Medulla oblongata (tissue), 1 donor: Measurements from ENCODE around the gene PRSS33.

Source experiments
- DNase-seq: peaks from one replicate; pipeline ENCODE4 v3.0.0-alpha.2; 2015; ENCODE audit errors: extremely low spot score

Gene PRSS33

DNA sequence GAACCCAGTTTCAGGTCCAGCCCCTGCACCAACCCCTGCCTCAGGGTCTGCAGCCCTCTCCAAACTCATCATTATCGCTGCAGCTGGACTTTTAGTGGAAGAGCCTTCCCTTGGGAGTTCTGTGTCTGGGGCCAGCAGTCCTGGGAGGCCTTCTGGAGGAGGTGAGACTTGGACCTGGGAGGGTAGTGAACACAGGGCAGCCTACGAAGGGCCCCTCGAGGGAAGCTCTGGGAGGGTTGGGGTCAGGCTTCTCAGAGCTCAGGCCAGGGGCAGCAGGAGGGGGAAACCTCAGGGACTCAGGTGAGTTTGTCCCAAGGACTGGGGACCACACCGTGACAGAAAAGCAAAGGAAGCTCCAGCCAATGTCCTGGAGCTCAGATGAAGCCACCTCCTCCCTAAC, 46.2 kb downstream of the PRSS33 start:
- no peak for DNase-seq

DNA sequence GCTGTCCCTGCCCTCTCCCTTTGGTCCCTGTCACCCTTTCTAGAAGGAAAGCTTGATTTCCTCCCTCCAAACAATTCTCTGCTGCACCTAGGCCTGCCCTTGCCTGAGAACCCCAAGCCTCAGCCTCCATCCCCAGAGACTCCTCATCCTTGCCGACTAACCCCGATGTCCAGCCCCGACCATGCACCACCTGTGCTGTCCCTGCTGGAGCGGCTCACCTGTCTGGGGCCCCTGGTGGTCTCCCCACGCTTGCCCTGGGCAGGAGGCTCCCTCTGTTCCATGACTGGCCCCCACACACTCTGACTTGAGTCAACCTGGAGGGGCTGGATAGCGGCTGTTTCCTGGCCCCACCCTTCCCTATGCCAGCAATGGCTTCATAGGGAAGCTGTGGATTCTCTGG, 46.9 kb downstream of the PRSS33 start:
- no peak for DNase-seq

DNA sequence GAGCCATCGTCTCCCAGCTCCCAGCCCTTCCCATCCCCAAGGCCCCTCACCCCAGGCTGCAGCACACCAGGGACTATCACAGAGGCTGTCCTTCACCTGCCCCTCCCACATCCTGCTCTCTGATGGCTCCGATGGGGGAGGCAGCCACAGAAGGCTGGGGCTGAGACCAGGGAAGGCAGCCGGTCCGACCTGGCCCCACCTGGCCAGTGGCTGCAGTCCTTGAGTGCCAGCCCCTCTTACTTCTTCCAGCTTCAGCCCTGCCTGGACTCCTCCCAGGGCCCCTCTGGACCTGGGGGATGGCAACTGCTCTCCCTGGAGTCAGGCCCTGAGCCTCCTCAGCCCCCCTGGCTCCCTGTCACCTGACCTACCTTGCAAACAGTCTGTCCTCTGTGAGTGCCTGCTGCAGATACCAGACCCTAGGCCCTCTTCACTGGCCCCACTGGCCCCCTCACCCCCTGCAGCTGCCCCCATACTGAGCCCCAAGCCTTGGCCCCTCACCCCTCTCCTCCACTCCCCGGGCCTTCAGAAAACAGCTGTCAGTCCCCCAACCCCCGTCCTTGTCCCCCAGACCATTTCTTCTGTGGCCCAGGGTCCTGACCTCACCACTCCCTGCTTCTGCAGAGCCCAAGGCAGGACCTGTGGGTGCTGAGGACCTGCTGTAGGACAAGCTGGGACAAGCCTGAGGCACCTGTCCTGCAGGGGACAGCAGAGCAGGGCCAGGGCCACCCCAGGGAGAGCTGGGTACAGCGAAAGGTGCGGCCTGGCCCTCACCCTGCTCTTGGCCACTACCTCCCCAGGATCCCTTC, 47.5 kb downstream of the PRSS33 start:
- no peak for DNase-seq

DNA sequence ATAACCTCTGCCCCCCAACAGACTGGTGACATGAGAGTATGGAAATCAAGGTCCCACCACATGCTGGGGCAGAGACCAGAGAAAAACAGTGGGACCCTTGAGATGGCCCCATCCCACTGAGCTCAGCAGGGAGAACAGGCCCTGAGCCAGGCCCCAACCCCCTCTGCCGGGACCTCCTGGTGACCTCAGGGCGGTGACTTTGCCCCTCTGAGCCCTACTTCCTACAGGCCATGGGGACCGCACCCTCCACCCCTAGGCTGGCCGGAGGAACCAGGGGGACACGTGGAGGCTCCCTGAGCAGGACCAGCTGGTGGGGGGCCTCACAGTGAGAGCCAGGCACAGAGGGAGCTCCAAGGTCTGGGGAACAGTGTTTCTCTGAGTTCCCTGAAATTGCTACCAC, 48.7 kb downstream of the PRSS33 start:
- DNase-seq = no peak

DNA sequence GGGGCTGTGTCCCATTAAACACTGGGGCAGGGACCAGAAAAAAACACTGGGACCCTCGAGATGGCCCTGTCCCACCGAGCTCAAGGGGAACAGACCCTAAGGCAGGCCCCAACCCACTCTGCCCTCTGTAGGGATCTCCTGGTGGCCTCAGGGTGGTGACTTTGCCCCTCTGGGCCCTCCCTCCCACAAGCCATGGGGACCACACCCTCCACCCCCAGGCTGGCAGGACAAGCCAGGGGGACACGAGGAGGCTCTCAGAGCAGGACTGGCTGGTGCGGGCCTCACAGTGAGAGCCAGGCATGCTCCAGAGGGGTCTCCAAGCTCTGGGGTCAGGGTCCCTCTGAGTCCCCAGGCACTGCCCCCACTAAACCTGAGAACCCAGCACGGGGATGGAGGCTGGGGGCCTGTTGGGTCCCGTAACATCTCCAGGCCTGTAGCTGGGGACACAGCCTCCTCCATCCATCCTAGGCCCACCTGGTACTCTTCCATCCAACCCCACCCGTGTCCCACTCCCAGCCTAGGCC, 49.4 kb downstream of the PRSS33 start:
- DNase-seq = no peak

DNA sequence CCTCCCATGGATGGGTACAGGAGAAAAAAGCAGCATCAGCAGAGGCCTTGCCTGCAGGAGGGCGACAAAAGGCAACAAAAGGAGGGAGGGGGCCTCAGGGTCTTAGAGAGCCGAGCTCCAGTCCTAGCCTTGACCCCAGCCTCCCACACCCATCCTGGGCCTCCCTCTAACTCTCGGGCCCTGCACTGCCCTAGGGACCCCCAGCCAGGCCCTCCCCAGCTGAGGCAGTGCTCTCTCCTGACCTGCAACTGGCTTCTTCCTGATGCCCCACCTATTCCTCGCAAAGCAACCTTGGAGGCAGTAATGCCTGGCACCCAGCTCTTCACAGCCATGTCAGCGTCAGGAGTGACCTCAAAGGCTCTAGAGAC, 50.1 kb downstream of the PRSS33 start:
- no peak for DNase-seq

- no peak for DNase-seq
These were observed 50.7 kb downstream of the PRSS33 start for GRCh38 chr16:2736476-2737237.

DNA sequence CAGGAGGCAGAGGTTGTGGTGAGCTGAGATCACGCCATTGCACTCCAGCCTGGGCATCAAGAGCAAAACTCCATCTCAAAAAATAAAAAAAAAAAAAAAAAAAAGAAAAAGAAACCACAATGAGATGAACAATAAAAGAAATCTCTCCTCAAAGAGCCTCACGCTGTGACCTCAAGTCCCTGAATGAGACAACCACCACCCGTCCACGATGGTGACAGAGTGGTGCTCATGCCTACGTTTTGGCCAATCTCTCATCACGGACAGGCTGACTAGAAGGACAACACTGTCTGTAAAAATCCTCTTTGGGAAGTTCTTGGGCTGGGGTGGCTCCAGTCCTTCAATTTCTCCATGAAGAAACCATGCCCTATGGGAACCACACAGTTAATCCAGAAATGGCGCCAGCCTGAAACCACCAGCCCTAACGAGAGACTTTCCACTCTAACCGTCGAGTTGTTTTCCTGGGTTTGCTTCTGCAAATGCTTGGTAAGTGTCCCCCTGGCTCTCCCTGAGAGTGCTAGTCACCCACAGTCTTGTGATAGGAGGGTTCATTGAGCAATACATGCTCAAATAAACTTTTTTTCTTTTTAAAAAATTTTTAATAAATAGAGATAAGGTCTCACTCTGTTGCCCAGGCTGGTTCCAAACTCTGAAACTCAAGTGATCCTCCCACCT, 52.4 kb downstream of the PRSS33 start:
- DNase-seq = no peak
